Stimulated activated naive CD8-positive, alpha-beta T cell treated with anti-CD3 and anti-CD28 coated beads, Interleukin-15, amount 100 ng/mL, for 72 hours (primary cell): ENCODE measurements around the gene ACTR1A.
"Not testable (repeated sequence)": the region's sequence is repeated elsewhere in the genome, so short reads cannot be mapped to it uniquely, and the experiment has no call there.

Experiments used
- ATAC-seq: fragments of 150-1000 bp; cut with Tn5 transposase; 2 replicates; pipeline ENCODE4 v1.10.0; 2021; ENCODE audit warnings: mild to moderate bottlenecking, moderate library complexity
- DNase-seq, 2 donors: peaks; one replicate each; pipeline ENCODE4 v3.0.0; 2021 to 2022
- H3K27ac Mint-ChIP-seq, 2 donors: one replicate each; pipeline ENCODE4 v1.8.0; 2022; ENCODE audit warnings: mild to moderate bottlenecking in 2 of 2, mixed read lengths in 2 of 2, moderate library complexity in 2 of 2
- H3K27me3 Mint-ChIP-seq: one replicate; pipeline ENCODE4 v1.8.0; 2022; ENCODE audit warnings: mixed read lengths
- H3K4me1 Mint-ChIP-seq: one replicate; pipeline ENCODE4 v1.8.0; 2022; ENCODE audit warnings: mild to moderate bottlenecking, mixed read lengths
- H3K4me3 Mint-ChIP-seq, 2 donors: one replicate each; pipeline ENCODE4 v1.8.0; 2022; ENCODE audit warnings: mild to moderate bottlenecking in 2 of 2, mixed read lengths in 2 of 2, moderate library complexity in 1 of 2
- H3K9me3 Mint-ChIP-seq, 2 donors: one replicate each; pipeline ENCODE4 v1.8.0; 2022; ENCODE audit warnings: mixed read lengths in 2 of 2

ACTR1A gene

GRCh38 chr10:102503264-102504178 lies 1.0 kb upstream of the ACTR1A start, which contains the start of gene SUFU:
TSS of gene SUFU (plus strand) at chr10:102503972. CDS start at chr10:102504153, 181 bp downstream.
- H3K4me3 Mint-ChIP-seq = no peak within 1 kb of the TSS
- H3K27me3 Mint-ChIP-seq = no peaks in the 10 kb centered on the region
- no peaks in the 10 kb centered on the region for H3K9me3 Mint-ChIP-seq
- ATAC-seq (peak; percentile 84), DNase-seq (peak; percentile 98)
- H3K4me1 Mint-ChIP-seq = peaks cover 44% of the 10 kb centered on the region
- peak within 1 kb of the TSS; percentile 89 to 93 for H3K27ac Mint-ChIP-seq

GRCh38 chr10:102502029-102502336 lies 529 bp downstream of the ACTR1A start:
- DNase-seq (peak; percentile 98 to 99), ATAC-seq (peak; percentile 84)
- Mint-ChIP-seq H3K27me3 (no peaks in the 10 kb centered on the region), H3K4me3 (no peak overlapping the region), H3K9me3 (no peaks in the 10 kb centered on the region), H3K27ac (no peak overlapping the region), H3K4me1 (peaks cover 42% of the 10 kb centered on the region)

GRCh38 chr10:102501201-102502028 lies 1.1 kb downstream of the ACTR1A start:
- Mint-ChIP-seq H3K27ac (peak overlapping the region in 1 of 2 donors; percentile 52), H3K27me3 (no peaks in the 10 kb centered on the region), H3K4me3 (no peak overlapping the region), H3K9me3 (no peaks in the 10 kb centered on the region), H3K4me1 (peaks cover 39% of the 10 kb centered on the region)
- ATAC-seq (no peak), DNase-seq (no peak)

DNA sequence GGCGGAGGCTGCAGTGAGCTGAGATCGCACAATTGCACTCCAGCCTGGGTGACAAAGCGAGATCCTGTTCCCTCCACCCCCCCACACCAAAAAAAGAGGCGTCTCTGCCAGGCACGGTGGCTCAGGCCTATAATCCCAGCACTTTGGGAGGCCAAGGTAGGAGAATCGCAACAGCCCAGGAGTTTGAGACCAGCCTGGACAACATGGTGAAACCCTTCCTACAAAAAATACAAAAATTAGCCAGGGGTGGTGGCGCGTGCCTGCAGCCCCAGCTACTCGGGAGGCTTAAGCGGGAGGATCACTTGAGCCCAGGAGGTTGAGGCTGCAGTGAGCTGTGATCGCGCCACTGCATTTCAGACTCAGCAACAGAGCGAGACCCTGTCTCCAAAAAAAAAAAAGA lies 1.8 kb downstream of the ACTR1A start:
- not testable (repeated sequence) for H3K9me3 Mint-ChIP-seq, ATAC-seq, H3K27ac Mint-ChIP-seq, H3K4me3 Mint-ChIP-seq, H3K27me3 Mint-ChIP-seq, DNase-seq
- peaks cover 38% of the 10 kb centered on the region for H3K4me1 Mint-ChIP-seq

DNA sequence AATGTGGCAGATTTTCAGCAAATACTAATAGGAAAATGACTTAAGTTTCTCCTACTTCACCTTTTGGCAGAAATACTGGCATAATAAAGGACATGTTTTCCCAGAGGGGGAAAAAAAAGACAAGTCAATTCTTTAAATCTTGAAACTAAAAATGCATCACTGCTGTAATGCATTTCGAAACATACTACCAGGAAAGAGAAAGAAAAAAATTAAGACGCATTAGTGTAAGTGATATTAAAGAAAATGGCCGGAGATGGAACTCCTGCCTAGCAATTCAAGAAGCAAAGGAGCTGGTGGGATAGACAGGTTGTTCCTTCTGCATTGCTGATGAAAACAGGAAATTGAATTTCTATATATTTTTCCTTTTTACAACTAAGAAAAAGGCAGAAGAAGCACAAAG lies 3.2 kb downstream of the ACTR1A start:
- Mint-ChIP-seq H3K4me3 (peak overlapping the region in 1 of 2 donors; percentile 1), H3K4me1 (peaks cover 25% of the 10 kb centered on the region), H3K27ac (no peak overlapping the region), H3K27me3 (no peaks in the 10 kb centered on the region), H3K9me3 (no peaks in the 10 kb centered on the region)
- ATAC-seq (no peak), DNase-seq (no peak)

DNA sequence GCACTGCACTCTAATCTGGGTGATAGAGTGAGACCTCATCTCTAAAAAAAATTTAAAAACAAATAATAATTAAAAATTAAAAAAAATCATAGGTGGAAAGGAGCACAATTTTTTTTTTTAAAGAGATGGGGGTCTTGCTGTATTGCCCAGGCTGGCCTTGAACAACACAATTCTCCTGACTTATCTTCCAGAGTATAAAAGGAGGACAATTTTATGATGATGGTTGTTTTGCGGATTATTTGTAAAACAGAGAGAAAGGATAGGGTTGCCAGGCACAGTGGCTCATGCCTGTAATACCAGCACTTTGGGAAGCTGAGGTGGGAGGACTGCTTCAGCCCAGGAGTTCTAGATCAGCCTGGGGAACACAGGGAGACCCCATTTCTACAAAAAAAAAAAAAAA lies 5.0 kb downstream of the ACTR1A start:
- peak overlapping the region in 1 of 2 donors; percentile 5 for H3K27ac Mint-ChIP-seq
- no peaks in the 10 kb centered on the region for H3K27me3 Mint-ChIP-seq
- no peaks in the 10 kb centered on the region for H3K9me3 Mint-ChIP-seq
- ATAC-seq = no peak
- no peak overlapping the region for H3K4me3 Mint-ChIP-seq
- H3K4me1 Mint-ChIP-seq = peaks cover 32% of the 10 kb centered on the region
- DNase-seq = no peak

- DNase-seq (no peak), ATAC-seq (no peak)
- Mint-ChIP-seq H3K9me3 (no peaks in the 10 kb centered on the region), H3K4me1 (peaks cover 23% of the 10 kb centered on the region), H3K27me3 (no peaks in the 10 kb centered on the region), H3K27ac (no peak overlapping the region), H3K4me3 (no peak overlapping the region)
Measured at GRCh38 chr10:102493771-102494170, 8.7 kb downstream of the ACTR1A start.

GRCh38 chr10:102492983-102493382 lies 9.5 kb downstream of the ACTR1A start:
- DNase-seq (no peak), ATAC-seq (no peak)
- H3K27ac Mint-ChIP-seq = peak overlapping the region; percentile 15 to 79
- no peak overlapping the region for H3K4me3 Mint-ChIP-seq
- no peaks in the 10 kb centered on the region for H3K27me3 Mint-ChIP-seq
- peaks cover 21% of the 10 kb centered on the region for H3K4me1 Mint-ChIP-seq
- H3K9me3 Mint-ChIP-seq = no peaks in the 10 kb centered on the region

- peak overlapping the region in 1 of 2 donors; percentile 79 for H3K27ac Mint-ChIP-seq
- DNase-seq (no peak), ATAC-seq (no peak)
- no peak overlapping the region for H3K4me3 Mint-ChIP-seq
- peaks cover 16% of the 10 kb centered on the region for H3K4me1 Mint-ChIP-seq
- no peaks in the 10 kb centered on the region for H3K9me3 Mint-ChIP-seq
- no peaks in the 10 kb centered on the region for H3K27me3 Mint-ChIP-seq
Measured at GRCh38 chr10:102492344-102492939, 10.1 kb downstream of the ACTR1A start.

DNA sequence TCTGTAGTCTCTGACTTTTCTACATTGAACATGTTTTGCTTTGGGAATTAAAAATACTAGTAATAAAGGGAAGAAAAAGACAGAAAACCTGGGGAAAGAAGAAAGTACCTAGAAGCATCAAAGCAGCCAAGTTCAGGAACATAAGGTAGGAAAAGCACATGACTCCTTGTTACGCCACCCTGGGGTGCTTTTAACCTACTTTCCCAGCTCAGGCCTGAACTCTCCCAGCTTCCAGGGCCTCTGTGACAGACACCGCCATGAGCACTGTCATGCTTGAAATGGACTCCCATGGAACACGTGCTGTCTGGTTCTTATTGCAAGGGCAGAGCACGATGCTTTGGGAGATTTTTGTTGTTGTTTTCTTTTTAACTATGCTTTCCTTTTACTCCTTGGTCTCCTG lies 11.4 kb downstream of the ACTR1A start:
- H3K4me3 Mint-ChIP-seq = no peak overlapping the region
- no peaks in the 10 kb centered on the region for H3K9me3 Mint-ChIP-seq
- H3K4me1 Mint-ChIP-seq = peaks cover 16% of the 10 kb centered on the region
- ATAC-seq (no peak), DNase-seq (no peak)
- no peaks in the 10 kb centered on the region for H3K27me3 Mint-ChIP-seq
- H3K27ac Mint-ChIP-seq = no peak overlapping the region

GRCh38 chr10:102485093-102485784 lies 17.3 kb downstream of the ACTR1A start:
- no peaks in the 10 kb centered on the region for H3K4me1 Mint-ChIP-seq
- H3K4me3 Mint-ChIP-seq = no peak overlapping the region
- ATAC-seq = no peak
- no peak overlapping the region for H3K27ac Mint-ChIP-seq
- no peak for DNase-seq
- no peaks in the 10 kb centered on the region for H3K27me3 Mint-ChIP-seq
- H3K9me3 Mint-ChIP-seq = no peaks in the 10 kb centered on the region

GRCh38 chr10:102484021-102484420 lies 18.5 kb downstream of the ACTR1A start:
- H3K27me3 Mint-ChIP-seq = no peaks in the 10 kb centered on the region
- no peaks in the 10 kb centered on the region for H3K9me3 Mint-ChIP-seq
- peak overlapping the region in 1 of 2 donors; percentile 81 for H3K27ac Mint-ChIP-seq
- DNase-seq = no peak
- no peak for ATAC-seq
- H3K4me1 Mint-ChIP-seq = peaks cover 9% of the 10 kb centered on the region
- no peak overlapping the region for H3K4me3 Mint-ChIP-seq

DNA sequence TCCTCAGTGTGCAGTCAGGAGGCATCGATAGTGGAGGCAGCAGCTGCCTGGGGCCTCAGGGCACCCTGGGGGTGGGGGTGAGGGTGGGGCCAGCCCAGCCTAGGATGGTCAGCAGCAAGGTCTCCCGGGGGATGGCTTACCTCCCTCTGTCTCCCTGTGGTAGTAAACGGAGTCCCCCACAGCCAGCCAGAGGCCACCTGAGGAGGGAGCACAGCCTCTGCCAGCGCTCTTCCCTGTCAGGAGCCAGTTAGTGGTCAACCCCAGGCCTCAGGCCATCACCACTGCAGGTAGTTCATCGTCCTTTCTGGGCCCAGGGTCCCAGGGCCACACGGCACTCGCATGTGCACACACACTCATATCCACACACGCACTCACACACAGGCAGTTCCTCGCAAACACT lies 22.1 kb downstream of the ACTR1A start:
- no peak overlapping the region for H3K27ac Mint-ChIP-seq
- ATAC-seq (no peak), DNase-seq (no peak)
- H3K27me3 Mint-ChIP-seq = no peaks in the 10 kb centered on the region
- no peaks in the 10 kb centered on the region for H3K9me3 Mint-ChIP-seq
- H3K4me3 Mint-ChIP-seq = no peak overlapping the region
- H3K4me1 Mint-ChIP-seq = peaks cover 31% of the 10 kb centered on the region

DNA sequence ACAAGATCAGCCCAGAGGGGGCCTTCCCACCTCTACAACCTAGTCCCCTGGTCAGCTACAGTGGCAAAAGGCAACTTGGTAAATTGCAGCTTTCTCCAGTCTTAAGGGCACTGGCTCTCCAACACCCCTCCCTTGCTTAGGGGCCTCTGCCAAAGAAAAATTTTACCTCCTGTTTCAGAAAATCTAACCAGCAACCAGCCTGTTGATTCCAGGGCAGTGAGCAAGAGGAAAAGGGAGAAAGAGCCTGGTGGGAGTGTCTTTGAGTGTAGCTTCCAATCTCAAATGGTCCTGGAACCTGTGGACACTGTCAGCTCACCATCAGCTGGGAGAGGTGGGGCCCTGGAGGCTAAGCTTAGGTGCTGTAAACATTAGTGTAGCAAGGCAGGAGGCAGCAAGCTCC lies 22.9 kb downstream of the ACTR1A start:
- DNase-seq (no peak), ATAC-seq (no peak)
- Mint-ChIP-seq H3K27ac (no peak overlapping the region), H3K9me3 (no peaks in the 10 kb centered on the region), H3K4me1 (peaks cover 36% of the 10 kb centered on the region), H3K4me3 (no peak overlapping the region), H3K27me3 (no peaks in the 10 kb centered on the region)

DNA sequence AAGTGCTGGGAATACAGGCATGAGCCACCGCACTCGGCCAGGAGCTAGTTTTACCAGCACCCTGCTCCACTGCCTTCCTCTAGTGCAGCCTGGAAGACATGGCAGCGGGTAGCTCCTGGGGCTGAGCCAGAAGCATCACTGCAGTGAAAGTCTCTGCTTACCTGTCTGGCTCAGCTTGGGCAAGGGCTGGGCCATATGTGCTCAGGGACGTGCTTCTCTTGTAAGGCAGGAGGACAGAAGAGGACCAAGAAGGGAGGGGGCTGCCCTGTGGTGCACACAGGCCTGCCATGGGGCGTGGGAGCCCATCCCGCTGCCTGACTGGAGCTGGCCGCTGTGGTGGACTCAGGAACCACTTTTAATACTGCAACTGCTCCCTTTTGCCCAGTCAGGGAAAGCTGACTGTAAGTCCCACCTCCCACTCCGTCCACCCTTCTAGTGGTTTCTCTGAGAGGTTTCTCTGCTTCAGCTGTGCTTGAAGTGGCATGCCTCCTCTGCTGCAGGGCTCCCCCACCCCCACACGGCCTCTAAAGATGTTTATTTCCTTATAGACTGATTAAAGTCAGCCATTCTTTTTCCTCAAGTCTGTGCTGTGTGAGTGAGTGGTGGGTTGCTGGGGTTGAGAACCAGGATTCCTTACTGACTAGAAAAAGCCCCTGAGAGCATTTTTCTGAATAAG lies 25.9 kb downstream of the ACTR1A start:
- no peak overlapping the region for H3K4me3 Mint-ChIP-seq
- no peak for ATAC-seq
- peak in 1 of 2 donors; percentile 26 for DNase-seq
- peak overlapping the region; percentile 56 to 57 for H3K27ac Mint-ChIP-seq
- no peaks in the 10 kb centered on the region for H3K9me3 Mint-ChIP-seq
- H3K4me1 Mint-ChIP-seq = peaks cover 52% of the 10 kb centered on the region
- H3K27me3 Mint-ChIP-seq = no peaks in the 10 kb centered on the region
